Stimulated activated CD8-positive, alpha-beta memory T cell treated with anti-CD3 and anti-CD28 coated beads, Interleukin-4, amount 100 ng/mL, for 24 hours (primary cell): ENCODE results near the gene PDE3A.
"Not testable (repeated sequence)": the region's sequence is repeated elsewhere in the genome, so short reads cannot be mapped to it uniquely, and the experiment has no call there.

Experiments
- DNase-seq: peaks from one replicate; pipeline ENCODE4 v3.0.0-alpha.2; 2020; ENCODE audit warnings: low read depth

Gene PDE3A

DNA sequence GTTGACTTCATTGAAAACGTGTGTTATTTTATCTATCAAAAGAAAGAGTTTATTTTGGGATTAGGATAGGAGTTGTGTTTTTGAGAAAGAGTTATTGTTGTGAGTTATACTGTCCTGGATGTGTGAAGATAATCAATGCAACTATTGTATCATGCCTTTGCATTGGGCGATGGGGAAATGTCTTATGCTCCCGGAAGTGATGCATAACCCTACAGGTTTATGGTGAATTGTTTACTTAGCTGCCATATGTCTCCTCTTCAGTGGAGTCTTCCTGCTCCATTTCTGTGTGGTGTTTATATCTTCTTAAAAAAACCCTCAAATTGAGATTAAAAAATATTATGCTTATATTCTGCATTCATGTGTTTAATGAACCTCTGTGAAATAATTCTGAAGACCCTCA is 6.5 kb downstream of the PDE3A start:
- no peak for DNase-seq

DNA sequence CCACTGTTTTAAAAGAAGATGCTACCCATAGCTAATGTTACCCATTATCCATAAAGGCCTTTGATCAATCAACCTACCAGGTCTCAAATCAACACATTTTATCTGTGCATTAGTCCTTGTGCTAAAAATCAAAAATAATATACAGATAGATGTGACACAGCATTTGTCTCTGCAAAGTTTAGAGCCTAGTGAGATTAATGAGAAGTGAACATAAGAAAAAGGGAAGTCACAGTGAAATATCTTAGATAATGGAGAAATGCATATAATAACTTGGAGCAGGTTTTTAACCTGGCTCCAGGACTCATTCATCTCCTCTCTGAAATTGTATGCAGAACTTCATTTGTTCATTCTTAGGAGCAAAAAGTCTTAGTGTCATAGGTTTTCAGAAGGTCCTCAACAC is 7.2 kb downstream of the PDE3A start:
- no peak for DNase-seq

DNA sequence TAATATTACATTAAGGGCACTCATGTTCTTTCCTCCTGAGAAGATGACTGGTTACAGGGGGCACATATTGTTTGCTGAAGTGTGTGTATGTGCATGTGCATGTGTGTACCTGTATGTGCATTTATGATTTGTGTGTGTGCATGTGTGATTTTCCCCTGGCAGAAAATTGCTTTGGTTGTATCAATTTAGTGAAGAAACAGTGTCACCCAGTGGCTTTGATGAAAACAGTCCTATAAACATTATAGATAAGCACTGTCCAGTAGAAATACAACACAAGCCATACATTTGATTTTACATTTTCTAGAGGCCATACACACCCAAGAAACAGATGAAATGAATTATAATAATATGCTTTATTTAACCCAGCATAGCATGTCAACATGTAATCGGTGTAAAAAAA is 8.6 kb downstream of the PDE3A start:
- no peak for DNase-seq

DNA sequence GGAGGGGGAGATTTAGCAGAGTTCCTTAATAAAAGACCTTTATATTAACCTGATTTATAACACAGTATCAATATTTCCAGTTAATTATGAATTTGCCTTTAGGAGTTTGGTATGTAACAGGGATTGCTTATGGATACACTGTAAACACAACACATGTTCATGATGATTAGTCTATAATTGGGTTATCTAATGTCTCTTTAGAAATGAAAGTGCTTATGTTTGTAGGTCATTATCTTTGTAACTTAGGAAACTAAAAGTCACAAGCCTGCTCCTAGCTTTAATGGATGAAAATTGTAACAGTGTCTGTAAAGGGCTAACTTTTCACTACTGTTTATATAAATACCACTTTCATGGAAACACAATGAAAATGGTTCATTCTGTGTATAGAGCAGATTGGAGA is 9.4 kb downstream of the PDE3A start:
- no peak for DNase-seq

DNA sequence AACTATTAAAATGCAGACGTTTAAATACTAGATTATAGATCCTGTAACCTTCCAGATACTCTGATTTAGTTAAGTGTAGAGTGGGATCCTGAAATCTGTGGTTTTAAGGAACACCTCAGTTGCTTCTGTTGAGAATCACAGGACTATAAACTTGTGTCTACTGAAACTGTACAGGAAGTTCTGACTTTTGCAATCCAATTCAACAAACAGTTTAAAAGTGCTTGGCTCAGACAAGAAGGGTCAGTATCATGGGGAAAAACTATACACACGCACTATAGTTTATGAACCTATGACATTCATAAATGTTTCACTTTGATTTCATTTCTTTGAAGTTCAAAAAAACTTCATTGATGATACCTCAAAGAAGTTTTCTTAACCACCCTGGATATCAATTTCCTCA is 13.8 kb downstream of the PDE3A start:
- DNase-seq: no peak

DNA sequence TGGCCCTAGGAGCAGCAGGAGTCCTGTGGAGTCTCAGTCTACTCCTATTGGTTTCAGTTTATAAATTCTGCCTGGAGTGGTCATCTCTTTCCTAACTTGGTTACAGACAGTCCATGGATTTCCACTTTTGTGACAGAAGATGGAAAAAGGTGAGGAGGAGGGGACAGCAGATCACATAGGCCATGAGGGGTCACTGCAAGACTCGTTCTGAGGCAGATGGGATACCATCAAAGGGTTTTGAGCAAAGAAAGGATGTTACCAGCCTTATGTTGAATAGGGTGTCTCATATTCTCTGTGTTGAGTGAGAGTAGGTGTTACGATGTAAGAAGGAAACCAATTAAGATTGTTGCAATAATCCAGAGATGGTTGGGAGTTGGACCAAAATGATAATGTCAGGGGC is 15.3 kb downstream of the PDE3A start:
- DNase-seq: no peak

DNA sequence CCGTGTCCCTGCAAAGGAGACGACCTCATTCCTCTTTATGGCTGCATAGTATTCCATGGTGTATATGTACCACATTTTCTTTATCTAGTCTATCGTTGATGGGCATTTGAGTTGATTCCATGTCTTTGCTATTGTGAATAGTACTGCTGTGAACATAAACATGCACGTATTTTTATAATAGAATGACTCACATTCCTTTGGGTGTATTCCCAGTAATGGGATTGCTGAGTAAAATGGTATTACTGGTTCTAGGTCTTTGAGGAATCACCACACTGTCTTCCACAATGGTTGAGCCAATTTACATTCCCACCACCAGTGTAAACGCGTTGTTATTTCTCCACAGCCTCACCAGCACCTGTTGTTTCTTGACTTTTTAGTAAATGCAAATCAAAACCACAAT is 16.5 kb downstream of the PDE3A start:
- DNase-seq: not testable (repeated sequence)

DNA sequence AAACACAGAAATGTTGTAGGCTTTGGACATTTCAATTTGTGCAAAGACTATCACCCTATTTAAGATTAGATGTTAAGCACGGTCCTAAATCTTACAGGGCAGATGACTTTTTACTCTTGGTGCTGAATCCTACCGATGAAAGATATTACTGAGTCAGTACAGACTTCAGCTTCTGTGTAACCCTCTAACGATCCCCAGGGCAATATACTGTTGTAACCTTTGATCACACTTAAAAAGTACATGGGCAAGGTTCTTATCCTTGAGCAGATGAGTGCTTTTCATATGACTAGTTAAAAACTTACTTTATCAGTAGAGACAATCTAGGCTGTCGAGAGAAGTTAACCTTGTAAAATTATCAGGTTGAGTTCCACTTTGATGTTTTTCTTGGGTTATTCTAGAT is 22.5 kb downstream of the PDE3A start:
- no peak for DNase-seq

DNA sequence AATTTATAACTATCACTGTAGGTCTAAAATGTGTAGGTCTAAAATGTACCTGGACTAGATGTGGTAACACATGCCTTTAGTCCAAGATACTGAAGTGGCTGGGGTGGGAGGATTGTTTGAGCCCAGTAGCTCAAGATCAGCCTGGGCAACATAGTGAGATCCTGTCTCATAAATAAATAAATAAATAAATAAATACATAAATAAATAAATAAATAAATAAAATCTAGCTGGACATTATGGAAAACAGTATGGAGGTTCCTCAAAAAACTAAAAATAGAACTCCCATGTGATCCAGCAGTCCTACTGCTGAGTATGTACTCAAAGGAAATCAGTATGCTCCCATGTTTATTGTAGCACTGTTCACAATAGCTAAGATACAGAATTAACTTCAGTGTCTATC is 24.0 kb downstream of the PDE3A start:
- DNase-seq: no peak

DNA sequence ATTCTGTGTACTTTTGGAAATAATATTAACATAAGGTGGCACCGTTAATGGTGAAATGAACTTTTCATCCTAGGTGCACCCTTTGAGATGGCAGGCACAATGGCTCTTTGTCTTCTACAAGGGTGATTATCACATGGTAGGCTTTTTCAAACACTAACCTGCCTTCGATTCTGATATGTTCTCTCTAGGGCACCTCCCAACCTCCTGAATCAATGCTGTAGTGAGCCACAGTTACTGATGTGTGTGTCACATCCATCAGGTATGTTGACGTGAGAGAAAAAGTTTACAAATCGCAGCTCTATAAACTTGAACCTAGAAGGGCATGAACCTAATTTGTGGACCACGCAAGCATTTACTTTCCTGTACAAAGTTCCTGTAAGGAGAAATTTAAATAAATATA is 25.4 kb downstream of the PDE3A start:
- no peak for DNase-seq

DNA sequence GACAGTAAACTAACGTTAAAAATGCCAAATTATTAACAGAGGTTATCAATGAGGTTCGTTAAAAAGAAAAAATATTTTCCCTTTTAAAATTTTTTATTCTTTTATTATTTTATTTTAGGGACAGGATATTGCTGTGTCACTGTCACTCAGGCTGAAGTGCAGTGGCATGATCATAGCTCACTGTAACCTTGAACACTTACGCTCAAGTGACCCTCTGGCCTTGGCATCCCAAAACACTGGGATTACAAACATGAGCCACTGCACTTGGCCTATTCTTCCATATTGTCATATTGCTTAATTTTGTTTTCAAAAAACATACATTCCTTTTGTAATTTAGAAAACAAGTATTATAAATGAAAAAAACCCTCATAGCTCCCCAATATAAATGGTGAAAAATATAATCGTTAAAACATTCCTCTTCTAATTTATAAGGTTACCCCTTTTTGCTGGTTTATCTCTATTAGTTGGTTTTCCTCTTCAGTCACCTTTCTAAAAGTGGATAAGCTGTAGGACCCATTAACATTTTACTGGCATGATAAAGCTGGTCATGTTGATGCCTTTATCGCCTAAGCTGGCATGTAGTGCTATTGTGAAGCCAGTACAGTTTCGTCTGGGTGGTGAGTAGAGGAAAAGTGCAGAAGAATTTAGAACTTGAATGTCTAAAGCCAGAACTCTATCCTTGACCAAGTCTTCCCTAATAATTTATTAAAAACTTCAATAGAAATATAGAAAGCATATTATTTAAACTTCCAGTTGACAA is 27.6 kb downstream of the PDE3A start:
- no peak for DNase-seq

DNA sequence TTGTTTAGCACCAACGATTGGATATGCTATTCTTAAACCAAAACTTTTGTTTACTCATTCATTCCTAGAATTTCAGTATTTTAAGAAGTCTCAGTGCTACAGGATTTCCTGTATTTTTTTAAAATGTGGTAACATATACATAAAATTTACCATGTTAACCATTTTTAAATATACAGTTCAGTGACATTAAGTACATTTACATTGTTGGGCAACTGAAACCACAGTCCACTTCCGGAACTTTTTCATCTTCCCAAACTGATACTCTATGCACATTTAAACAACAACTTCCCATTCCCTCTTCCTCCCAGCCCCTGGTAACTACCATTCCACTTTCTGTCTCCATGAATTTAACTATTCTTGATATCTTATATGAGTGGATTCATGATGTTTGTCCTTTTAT is 30.3 kb downstream of the PDE3A start:
- DNase-seq: no peak

DNA sequence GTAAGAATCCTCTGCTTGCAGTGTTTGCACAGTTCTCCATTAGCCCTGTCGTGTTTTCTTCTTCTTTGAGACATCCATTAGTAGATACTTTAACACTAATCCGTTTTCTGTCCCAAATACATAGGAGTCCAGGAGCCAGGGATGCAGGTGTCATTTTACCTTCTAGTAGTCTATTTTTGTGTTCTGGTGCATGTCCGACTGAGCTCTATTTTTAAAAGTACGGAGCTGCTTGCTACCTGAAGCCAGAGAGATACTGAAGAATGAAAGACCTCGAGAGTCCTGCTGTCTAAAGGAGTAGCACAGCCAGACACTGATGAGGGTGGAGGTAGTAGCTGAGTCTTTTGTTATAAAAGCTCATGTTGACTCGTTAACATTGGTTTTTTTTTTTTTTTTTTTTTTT is 31.7 kb downstream of the PDE3A start:
- no peak for DNase-seq

DNA sequence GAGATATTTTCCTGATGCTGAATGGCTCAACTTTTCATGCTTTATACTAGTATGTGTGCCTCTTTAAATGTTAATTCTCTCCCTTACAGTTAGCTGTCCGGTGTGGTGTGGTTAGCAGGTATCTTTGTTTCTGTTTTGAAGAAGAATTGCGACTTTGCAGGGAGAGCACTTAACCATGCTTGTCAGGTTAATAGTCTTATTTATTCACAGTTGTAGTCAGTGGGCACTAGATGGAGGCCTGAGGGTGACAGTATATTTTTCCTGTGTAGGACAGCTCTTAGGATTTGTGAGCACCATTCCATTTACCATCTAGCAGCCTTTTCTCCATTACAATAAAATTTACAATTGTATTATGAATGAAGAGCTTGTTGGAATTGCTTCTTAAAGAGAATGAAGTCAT is 34.9 kb downstream of the PDE3A start:
- DNase-seq: no peak

DNA sequence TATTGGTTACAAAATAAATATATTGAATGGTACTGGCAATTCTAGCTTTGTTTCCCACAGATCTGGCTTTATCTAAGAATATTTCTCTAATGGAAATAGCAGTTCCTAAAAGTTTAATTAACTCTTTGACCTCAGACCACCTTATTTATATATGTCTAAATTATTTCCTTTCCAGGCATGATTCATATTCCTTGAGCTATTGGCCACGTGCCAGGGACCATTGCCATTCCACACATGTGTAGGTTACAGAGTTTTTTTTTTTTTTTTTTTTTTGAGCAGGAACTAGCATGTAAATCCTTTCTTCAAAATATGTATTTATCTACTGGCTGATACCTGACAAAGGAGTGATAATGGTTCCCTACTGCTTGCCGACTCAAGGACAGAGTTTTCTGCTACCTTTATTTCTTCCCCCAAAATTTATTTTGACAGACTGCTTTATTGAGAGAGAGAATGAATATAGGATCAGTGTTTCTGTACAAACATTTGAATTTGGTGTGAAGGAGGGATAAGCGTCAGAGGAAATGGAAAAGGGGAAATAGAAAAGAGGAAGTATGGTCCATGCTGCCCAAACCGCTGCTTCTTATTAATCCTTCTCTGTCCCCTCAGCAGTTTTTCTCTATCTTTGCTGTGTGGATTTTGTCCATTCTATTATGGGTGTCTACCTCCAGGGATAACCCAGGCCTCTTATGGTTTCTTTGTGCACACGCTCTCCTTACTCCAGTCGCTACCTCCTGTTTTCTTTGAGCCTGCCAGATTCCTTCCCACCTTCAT is 36.4 kb downstream of the PDE3A start:
- DNase-seq: no peak

DNA sequence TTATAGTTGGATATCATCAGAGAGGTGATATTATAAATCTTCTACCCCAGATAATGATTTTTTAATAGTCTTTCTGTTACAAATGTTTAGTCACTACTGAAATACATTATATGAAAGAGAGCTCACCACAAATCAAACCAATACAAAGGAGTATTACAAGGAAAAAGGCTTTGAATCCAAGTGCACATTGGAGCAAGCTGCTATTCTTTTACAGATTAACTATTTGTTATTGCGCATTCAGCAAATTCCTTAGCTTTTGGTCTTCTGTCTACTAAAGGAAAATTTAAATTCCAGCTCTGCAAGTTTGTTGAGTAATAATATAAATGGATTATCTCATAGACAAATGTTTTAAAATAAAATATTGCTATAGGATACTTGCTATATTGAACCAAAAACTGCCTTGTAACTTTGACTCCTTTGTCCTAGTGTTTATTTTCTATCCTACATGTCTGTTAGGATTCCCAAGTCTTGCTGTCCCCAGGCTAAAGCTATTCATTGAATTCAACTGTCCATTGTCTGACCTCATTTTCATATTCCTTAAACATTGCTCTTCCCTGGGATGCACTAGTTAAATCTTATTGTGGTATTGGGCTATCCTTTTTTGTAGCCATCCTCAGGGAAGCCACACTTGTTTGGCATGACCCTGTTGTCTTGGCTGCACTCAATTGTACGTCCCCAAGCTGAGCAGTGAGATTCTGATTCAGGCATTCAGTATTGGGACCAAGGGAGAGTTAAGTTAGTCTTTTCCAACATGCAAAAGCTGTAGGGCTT is 41.5 kb downstream of the PDE3A start:
- no peak for DNase-seq

DNA sequence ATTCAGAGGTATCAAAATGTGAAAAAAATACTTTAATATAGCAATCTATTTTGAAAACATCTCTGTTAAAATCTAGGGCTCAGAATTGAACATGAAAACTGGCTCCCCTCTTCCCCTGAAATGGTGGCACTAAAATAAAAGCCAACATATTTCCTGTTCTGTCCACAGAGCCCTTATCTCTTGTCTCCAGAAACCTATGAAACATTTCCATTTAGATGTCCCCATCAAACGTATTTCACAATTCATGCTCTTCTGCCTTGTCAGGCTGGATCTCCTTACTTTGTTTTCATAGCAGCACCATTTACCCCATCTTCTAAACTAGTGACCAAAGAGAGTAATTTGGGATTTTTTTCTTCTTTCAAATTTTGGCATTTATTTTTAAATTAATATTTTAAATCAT is 42.4 kb downstream of the PDE3A start:
- no peak for DNase-seq

DNA sequence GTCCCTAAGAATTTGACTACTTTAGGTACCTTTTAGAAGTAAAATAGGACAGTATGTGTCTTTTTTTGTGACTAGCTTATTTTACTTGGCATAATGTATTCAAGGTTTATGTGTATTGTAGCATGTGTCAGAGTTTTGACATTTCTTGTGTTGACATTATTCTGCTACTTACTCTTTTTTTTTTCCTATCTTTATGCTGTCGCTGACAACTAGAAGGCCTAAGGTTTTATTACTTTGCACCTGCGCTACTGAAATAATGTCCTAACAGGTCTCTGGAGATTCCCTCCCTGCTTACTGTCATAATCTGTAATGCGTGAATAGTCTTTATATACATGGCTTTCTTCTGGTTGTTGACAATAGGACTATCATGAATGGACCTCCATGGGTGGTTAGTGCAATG is 43.0 kb downstream of the PDE3A start:
- no peak for DNase-seq

DNA sequence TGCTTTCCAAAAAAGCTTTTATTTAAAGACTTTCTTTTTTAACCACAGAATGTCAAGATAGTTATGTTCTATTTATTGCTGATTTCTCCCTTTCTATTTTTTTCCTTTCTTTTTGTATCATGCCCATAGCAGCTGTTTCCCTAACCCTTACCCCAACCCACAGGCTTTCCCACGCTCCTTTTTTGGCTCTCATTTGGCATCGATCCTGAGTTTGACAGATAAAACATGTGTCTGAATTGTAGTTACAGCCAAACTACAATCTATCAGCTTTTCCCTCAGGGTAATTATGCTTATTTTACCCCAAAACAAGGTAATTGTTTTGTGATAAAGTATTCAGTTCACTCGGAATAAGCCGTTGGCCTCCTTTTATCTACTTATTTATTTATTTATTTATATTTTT is 46.7 kb downstream of the PDE3A start:
- DNase-seq: no peak

DNA sequence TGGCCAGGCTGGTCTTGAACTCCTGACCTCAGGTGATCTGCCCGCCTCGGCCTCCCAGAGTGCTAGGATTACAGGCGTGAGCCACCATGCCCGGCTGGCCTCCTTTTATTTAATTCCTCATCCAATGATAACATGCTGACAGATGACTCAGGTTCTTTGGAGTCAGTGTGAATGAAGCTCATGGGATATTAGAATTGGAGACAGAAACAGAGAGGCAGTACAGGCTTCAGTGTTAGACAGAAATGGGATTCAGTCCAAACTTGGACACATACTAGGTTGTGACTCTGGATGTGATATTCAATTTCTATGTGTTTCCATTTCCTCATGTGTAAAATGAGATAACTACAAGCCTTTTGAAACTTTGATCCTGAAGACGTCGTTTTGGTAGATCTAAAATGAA is 47.3 kb downstream of the PDE3A start:
- no peak for DNase-seq

DNA sequence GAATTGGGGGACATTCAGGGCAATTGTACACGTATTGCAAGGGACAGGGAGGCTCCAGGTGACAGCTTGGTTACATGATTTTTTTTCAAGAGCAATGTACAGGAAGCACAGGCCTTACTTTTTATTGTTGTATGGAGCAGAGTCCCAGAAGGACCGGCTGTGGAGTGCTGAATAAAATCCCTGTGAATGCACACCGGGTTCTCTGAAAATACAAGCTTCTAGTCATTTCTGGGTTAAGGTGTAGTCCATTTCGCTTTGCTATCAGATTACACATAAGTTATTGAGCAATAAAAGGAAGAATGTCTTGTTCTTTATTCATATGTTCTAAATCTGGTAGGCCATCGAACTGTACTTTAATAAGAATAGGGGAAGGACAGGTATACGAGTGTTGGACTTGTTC is 52.2 kb downstream of the PDE3A start:
- DNase-seq: no peak

DNA sequence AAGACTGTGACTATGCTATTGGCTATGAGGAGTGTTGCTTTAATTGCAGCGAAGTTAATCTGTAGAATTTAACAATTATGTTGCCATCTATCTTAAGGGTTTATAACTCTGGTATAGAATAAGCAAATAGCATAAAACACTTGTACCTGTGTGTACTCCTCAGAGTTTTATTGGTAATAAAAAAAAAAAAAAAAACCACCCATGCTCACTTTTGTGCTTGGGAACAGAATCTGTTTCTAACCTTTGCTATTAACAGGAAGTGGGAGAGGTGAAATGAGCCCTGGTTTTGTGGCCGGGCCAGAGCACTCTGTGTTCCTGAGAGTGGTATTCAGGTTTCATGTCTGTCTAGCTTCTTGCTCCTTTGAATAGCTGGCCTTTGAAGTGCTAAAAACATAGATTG is 53.1 kb downstream of the PDE3A start:
- DNase-seq: no peak

DNA sequence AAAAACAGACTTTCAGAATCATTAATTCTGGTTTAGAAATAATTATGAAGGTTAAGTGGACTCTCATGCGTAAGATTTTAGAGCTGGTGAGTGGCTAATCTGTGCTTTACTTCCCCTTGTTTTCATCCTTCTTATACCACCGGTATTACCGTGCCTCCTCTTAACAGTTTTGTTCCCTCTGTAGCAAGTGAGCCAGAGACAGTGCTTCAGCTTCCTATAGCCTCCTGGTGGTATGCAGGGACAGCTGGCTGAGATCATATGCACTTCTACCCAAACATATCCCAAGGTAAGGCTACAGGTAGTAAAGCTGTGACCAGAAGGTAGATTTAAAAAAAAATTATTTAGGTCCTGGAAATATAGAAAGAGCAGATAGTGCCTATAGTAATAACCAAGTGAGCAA is 55.2 kb downstream of the PDE3A start:
- no peak for DNase-seq
